SK-N-SH treated with all-trans-retinoic acid at 6 μM for 48 hours (cell line): ENCODE measurements around the gene MAMDC4.
"Not testable (repeated sequence)": the region's sequence is repeated elsewhere in the genome, so short reads cannot be mapped to it uniquely, and the experiment has no call there.

ENCODE experiments used
- ATAC-seq: fragments of 200-7000 bp; cut with Tn5 transposase; 3 replicates; pipeline ENCODE4 v1.9.1; 2020; ENCODE audit warnings: mild to moderate bottlenecking, moderate library complexity
- ARNTL ChIP-seq: fragments of 450-650 bp; formaldehyde crosslinking; IDR thresholded peaks from 2 replicates; pipeline ENCODE4 v1.5.0; 2020; ENCODE audit warnings: low read depth, mild to moderate bottlenecking, moderate library complexity, borderline replicate concordance
- BACH2 ChIP-seq: fragments of 250-450 bp; sonication (Bioruptor Pico); IDR thresholded peaks from 2 replicates; pipeline ENCODE4 v1.9.0; 2021; ENCODE audit warnings: mild to moderate bottlenecking, borderline replicate concordance
- CREB5 ChIP-seq: fragments of 250-450 bp; sonication (Bioruptor Pico); IDR thresholded peaks from 2 replicates; pipeline ENCODE4 v1.5.1; 2020; ENCODE audit warnings: low read depth, mild to moderate bottlenecking, moderate library complexity
- CSDC2 ChIP-seq: fragments of 250-450 bp; sonication (Bioruptor Pico); IDR thresholded peaks from 2 replicates; pipeline ENCODE4 v1.5.0; 2020; ENCODE audit warnings: mild to moderate bottlenecking, moderate library complexity
- CSRNP3 ChIP-seq: fragments of 250-450 bp; sonication (Bioruptor Pico); IDR thresholded peaks from 2 replicates; pipeline ENCODE4 v1.5.1; 2021; ENCODE audit warnings: mild to moderate bottlenecking, moderate library complexity
- ESRRG ChIP-seq: fragments of 250-450 bp; sonication (Bioruptor Pico); IDR thresholded peaks from 2 replicates; pipeline ENCODE4 v1.6.1; 2021; ENCODE audit warnings: mild to moderate bottlenecking
- GLIS3 ChIP-seq: fragments of 250-450 bp; sonication (Bioruptor Pico); IDR thresholded peaks from 2 replicates; pipeline ENCODE4 v1.5.0; 2020; ENCODE audit warnings: mild to moderate bottlenecking, moderate library complexity
- ISL1 ChIP-seq: fragments of 250-450 bp; sonication (Bioruptor Pico); IDR thresholded peaks from 2 replicates; pipeline ENCODE4 v2.1.2; 2022; ENCODE audit warnings: mild to moderate bottlenecking, moderate library complexity
- OSR1 ChIP-seq: fragments of 250-450 bp; sonication (Bioruptor Pico); IDR thresholded peaks from 2 replicates; pipeline ENCODE4 v1.8.0; 2022; ENCODE audit warnings: moderate library complexity, mild to moderate bottlenecking, inconsistent platforms
- PPARA ChIP-seq: fragments of 250-450 bp; sonication (Bioruptor Pico); IDR thresholded peaks from 2 replicates; pipeline ENCODE4 v1.5.0; 2020; ENCODE audit warnings: mild to moderate bottlenecking, borderline replicate concordance
- RARB ChIP-seq: fragments of 250-450 bp; sonication (Bioruptor Pico); IDR thresholded peaks from 2 replicates; pipeline ENCODE4 v1.8.0; 2021; ENCODE audit warnings: mild to moderate bottlenecking, moderate library complexity
- SNAI2 ChIP-seq: fragments of 250-450 bp; sonication (Bioruptor Pico); IDR thresholded peaks from 2 replicates; pipeline ENCODE4 v1.5.0; 2020; ENCODE audit warnings: mild to moderate bottlenecking, moderate library complexity
- TCF4 ChIP-seq: fragments of 250-450 bp; sonication (Bioruptor Pico); IDR thresholded peaks from 2 replicates; pipeline ENCODE4 v1.8.0; 2021; ENCODE audit warnings: mild to moderate bottlenecking, moderate library complexity, borderline replicate concordance
- TOX ChIP-seq: fragments of 250-450 bp; sonication (Bioruptor Pico); IDR thresholded peaks from 2 replicates; pipeline ENCODE4 v1.8.0; 2021; ENCODE audit warnings: mild to moderate bottlenecking, moderate library complexity, borderline replicate concordance
- ZC3H10 ChIP-seq: fragments of 250-450 bp; sonication (Bioruptor Pico); IDR thresholded peaks from 2 replicates; pipeline ENCODE4 v1.5.1; 2021; ENCODE audit warnings: mild to moderate bottlenecking, moderate library complexity
- ZFP3 ChIP-seq: fragments of 250-450 bp; sonication (Bioruptor Pico); IDR thresholded peaks from 2 replicates; pipeline ENCODE4 v1.5.0; 2020; ENCODE audit warnings: mild to moderate bottlenecking, moderate library complexity
- ZFP30 ChIP-seq: fragments of 450-650 bp; formaldehyde crosslinking; IDR thresholded peaks from 2 replicates; pipeline ENCODE4 v1.5.0; 2022; ENCODE audit warnings: mild to moderate bottlenecking, moderate library complexity
- ZNF565 ChIP-seq: fragments of 450-650 bp; formaldehyde crosslinking; conservative IDR thresholded peaks from 2 replicates; pipeline ENCODE4 v1.5.0; 2020; ENCODE audit warnings: low read depth, mild to moderate bottlenecking, moderate library complexity
- ZNF70 ChIP-seq: fragments of 450-650 bp; formaldehyde crosslinking; IDR thresholded peaks from 2 replicates; pipeline ENCODE4 v1.5.0; 2020; ENCODE audit warnings: mild to moderate bottlenecking, moderate library complexity
- ZNF8 ChIP-seq: fragments of 450-650 bp; formaldehyde crosslinking; IDR thresholded peaks from 2 replicates; pipeline ENCODE4 v1.5.0; 2020; ENCODE audit warnings: mild to moderate bottlenecking, moderate library complexity
- TF ChIP-seq, protein P1 (sequence below): fragments of 250-450 bp; sonication (Bioruptor Pico); IDR thresholded peaks from 2 replicates; pipeline ENCODE4 v1.8.0; 2021; ENCODE audit warnings: low read depth, mild to moderate bottlenecking, moderate library complexity, borderline replicate concordance
- TF ChIP-seq, protein P2 (sequence below): fragments of 250-450 bp; sonication (Bioruptor Pico); IDR thresholded peaks from 2 replicates; pipeline ENCODE4 v1.8.0; 2020; ENCODE audit warnings: mild to moderate bottlenecking, moderate library complexity, borderline replicate concordance

Gene MAMDC4

DNA sequence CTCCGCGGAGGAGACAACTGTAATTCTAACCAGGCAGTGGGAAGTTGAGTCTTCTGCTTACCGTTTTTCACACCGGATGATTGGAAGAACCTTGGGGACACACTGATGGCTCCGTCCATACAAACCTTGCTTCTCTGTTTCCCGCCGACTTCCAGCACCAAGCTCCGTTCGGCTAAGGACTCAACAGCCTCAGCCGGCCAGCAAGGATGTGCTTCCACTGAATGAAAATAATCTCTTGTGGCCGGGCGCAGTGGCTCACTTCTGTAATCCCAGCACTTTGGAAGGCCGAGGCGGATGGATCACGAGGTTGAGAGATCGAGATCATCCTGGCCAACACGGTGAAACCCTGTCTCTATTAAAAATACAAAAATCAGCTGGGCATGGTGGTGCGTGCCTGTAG lies 15.8 kb downstream of the MAMDC4 start (continued):
- no peak for TF ChIP-seq ESRRG (CRISPR knock-in tag)
- no peak for TF ChIP-seq PPARA
- TF ChIP-seq, all 23 proteins: peak for 0

DNA sequence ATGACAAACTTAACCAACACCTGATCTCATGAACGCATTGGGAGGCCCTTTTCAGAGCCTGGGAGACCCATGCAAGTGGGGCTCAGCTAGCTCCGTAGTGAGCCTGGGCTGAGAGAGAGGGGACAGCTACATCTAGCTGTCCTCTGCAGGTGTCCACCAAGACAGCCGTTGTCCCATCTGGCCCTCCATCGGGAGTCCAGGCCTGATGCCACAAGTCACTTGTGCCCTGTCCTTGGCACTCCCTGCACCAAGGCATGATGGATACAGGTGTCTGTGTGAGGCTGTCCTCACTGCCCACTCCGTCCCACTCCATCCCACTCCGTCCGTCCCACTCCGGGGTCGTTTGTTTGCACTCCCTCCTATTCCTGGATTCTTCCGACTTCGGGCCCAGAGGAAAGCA lies 16.5 kb downstream of the MAMDC4 start:
- no peak for ATAC-seq
- TF ChIP-seq OSR1 (CRISPR knock-in tag), result no peak
- TF ChIP-seq ZNF565 (CRISPR knock-in tag), result no peak
- TF ChIP-seq ZC3H10 (CRISPR knock-in tag), result no peak
- no peak for TF ChIP-seq CSRNP3 (CRISPR knock-in tag)
- TF ChIP-seq RARB (CRISPR knock-in tag), result no peak
- TF ChIP-seq CREB5 (CRISPR knock-in tag), result no peak
- no peak for TF ChIP-seq ZNF70 (CRISPR knock-in tag)
- no peak for TF ChIP-seq ISL1 (CRISPR knock-in tag)
- no peak for TF ChIP-seq TOX (CRISPR knock-in tag)

DNA sequence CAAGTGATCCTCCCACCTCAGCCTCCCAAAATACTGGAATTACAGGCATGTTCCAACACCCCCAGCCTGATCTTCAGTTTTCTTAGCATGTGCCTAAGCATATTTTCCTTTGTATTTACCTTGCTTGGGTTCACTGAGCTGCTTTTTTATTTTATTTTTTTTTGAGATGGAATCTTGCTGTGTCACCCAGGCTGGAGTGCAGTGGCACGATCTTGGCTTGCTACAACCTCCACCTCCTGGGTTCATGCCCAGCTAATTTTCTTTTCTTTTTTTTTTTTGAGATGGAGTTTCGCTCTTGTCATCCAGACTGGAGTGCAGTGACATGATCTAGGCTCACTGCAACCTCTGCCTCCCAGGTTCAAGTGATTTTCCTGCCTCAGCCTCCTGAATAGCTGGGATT lies 17.5 kb downstream of the MAMDC4 start:
- ATAC-seq, result not testable (repeated sequence)

DNA sequence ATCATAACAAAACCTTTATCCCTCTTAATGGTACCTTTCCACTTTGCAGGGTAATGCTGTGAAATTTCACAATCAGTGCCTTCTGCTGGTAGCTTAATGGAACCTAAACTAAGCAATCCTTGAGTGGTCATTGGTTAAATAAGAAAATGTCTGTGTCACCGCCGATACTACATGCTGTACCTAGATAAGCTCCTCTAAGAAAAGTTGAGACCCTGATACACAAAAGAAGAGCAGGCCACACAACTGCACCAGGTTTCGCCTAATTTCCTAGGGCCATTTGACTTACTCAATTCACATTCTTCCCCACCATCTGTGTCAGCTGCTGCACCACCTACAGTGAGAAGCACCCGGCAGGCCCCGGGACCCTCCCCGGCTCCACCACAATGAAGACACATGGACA lies 23.0 kb downstream of the MAMDC4 start:
- ATAC-seq, result no peak
- TF ChIP-seq TOX (CRISPR knock-in tag) (no peak), PPARA (no peak), CSRNP3 (CRISPR knock-in tag) (no peak), ZNF8 (CRISPR knock-in tag) (no peak), TCF4 (CRISPR knock-in tag) (no peak), ZFP30 (CRISPR knock-in tag) (no peak), ZC3H10 (CRISPR knock-in tag) (no peak), ARNTL (CRISPR knock-in tag) (no peak), ZNF70 (CRISPR knock-in tag) (no peak), ZNF565 (CRISPR knock-in tag) (no peak), CREB5 (CRISPR knock-in tag) (no peak), GLIS3 (CRISPR knock-in tag) (no peak), OSR1 (CRISPR knock-in tag) (no peak), CSDC2 (no peak), RARB (CRISPR knock-in tag) (no peak), ESRRG (CRISPR knock-in tag) (no peak), SNAI2 (CRISPR knock-in tag) (no peak), BACH2 (no peak)
- TF ChIP-seq, protein P1, sequence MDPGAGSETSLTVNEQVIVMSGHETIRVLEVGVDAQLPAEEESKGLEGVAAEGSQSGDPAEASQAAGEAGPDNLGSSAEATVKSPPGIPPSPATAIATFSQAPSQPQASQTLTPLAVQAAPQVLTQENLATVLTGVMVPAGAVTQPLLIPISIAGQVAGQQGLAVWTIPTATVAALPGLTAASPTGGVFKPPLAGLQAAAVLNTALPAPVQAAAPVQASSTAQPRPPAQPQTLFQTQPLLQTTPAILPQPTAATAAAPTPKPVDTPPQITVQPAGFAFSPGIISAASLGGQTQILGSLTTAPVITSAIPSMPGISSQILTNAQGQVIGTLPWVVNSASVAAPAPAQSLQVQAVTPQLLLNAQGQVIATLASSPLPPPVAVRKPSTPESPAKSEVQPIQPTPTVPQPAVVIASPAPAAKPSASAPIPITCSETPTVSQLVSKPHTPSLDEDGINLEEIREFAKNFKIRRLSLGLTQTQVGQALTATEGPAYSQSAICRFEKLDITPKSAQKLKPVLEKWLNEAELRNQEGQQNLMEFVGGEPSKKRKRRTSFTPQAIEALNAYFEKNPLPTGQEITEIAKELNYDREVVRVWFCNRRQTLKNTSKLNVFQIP (CRISPR knock-in tag), result no peak
- TF ChIP-seq, all 23 proteins: peak for 0

GRCh38 chr9:136876476-136876875 lies 24.3 kb downstream of the MAMDC4 start:
- ATAC-seq, result no peak
- TF ChIP-seq, protein P2, sequence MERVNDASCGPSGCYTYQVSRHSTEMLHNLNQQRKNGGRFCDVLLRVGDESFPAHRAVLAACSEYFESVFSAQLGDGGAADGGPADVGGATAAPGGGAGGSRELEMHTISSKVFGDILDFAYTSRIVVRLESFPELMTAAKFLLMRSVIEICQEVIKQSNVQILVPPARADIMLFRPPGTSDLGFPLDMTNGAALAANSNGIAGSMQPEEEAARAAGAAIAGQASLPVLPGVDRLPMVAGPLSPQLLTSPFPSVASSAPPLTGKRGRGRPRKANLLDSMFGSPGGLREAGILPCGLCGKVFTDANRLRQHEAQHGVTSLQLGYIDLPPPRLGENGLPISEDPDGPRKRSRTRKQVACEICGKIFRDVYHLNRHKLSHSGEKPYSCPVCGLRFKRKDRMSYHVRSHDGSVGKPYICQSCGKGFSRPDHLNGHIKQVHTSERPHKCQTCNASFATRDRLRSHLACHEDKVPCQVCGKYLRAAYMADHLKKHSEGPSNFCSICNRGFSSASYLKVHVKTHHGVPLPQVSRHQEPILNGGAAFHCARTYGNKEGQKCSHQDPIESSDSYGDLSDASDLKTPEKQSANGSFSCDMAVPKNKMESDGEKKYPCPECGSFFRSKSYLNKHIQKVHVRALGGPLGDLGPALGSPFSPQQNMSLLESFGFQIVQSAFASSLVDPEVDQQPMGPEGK, result no peak
- no peak for TF ChIP-seq ZC3H10 (CRISPR knock-in tag)
- TF ChIP-seq PPARA, result no peak
- no peak for TF ChIP-seq ZFP3 (CRISPR knock-in tag)
- TF ChIP-seq ZNF8 (CRISPR knock-in tag), result no peak
- TF ChIP-seq BACH2, result no peak
- TF ChIP-seq CREB5 (CRISPR knock-in tag), result no peak
- TF ChIP-seq, protein P1 (CRISPR knock-in tag), result no peak
- no peak for TF ChIP-seq ZNF565 (CRISPR knock-in tag)
- no peak for TF ChIP-seq ZNF70 (CRISPR knock-in tag)
- no peak for TF ChIP-seq ARNTL (CRISPR knock-in tag)
